DMS153 treated with DMSO at 0.1 percent for 48 hours (cell line): ENCODE results near the gene MACROD2.

Source experiments
- DNase-seq: peaks from one replicate; lab custom pipeline; 2025; ENCODE audit not compliant: unreplicated experiment; lab: John Stamatoyannopoulos, UW

MACROD2 gene

GRCh38 chr20:14332866-14333265 is 337.6 kb downstream of the MACROD2 start:
- DNase-seq = no peak

GRCh38 chr20:14333721-14334120 is 338.4 kb downstream of the MACROD2 start:
- no peak for DNase-seq

GRCh38 chr20:14334306-14334930 is 339.1 kb downstream of the MACROD2 start:
- peak; percentile 9 for DNase-seq

DNA sequence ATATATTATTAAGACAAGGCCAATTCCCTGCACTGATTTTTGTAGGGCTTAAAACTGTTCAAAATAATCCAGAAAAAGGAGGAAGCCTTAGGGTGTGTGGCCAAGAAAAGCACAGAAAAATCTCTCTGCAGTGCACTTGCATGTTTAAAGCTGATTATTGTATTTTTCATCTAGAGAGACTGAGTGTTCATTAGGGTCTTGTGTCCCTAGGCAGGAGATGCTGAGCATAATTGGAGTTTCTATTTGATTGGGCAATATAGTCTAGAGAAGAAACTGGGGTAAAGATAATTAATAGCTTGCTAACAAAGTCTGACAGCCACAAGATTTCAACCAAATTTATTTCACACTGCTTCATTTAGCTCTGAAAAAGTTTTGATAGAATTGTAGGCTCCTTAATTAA is 339.7 kb downstream of the MACROD2 start:
- DNase-seq = no peak

GRCh38 chr20:14336686-14337085 is 341.4 kb downstream of the MACROD2 start:
- peak; percentile 6 for DNase-seq

- peak; percentile 87 for DNase-seq
Observed at GRCh38 chr20:14337400-14338171, 342.3 kb downstream of the MACROD2 start, which contains the start of gene FLRT3. Gene FLRT3 (minus strand): TSS chr20:14337612. CDS start chr20:14327506, 10,106 bp downstream.

GRCh38 chr20:14341801-14342200 is 346.5 kb downstream of the MACROD2 start:
- no peak for DNase-seq

GRCh38 chr20:14342918-14343317 is 347.6 kb downstream of the MACROD2 start:
- no peak for DNase-seq

DNA sequence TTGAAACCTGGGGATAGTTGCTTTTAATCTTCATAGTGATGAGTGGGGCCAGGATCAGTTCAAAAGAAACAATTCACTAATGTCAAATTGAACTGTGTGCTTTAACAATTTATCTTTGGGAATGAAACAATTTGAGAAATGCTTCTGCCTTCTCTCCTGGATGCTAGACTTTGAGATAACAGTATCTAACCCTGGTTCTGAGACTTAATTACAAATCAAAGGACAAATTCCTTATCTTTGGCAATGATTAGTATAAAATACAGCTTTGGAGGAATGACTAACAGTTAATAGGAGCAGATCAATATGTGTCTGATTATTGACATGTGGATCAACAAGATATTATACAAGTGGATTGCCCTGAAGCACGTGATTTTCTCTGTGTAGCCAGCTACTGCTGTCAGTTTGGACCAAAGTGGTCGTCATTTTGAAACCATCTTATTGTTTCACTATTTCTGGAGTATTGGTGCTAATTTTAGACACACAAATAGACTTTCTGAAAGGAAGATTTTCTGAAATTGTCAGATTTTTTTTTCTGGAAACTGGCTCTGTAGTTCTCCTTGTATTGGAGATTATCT is 348.3 kb downstream of the MACROD2 start:
- no peak for DNase-seq

- no peak for DNase-seq
Observed at GRCh38 chr20:14344746-14345145, 349.4 kb downstream of the MACROD2 start.

DNA sequence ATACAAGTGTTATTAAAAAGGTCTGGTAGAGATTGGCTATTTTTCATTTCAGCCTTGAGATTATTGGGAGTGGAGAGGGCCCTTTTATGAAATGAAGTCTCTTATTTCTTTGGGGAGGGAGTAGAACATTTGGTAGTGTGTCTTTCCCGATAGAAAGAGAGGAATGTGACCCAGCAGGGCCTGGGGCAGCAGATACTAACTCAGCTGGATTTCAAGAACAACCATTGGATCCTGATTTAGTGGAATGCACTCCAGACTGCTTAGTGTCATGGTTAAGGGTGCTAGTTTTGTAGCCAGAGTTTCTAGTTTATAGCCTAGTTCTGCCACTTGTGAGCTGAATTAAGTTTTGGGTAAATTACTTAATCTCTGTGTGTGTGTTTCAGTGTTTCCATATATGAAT is 360.5 kb downstream of the MACROD2 start:
- no peak for DNase-seq

GRCh38 chr20:14360416-14360815 is 365.1 kb downstream of the MACROD2 start:
- DNase-seq = no peak

DNA sequence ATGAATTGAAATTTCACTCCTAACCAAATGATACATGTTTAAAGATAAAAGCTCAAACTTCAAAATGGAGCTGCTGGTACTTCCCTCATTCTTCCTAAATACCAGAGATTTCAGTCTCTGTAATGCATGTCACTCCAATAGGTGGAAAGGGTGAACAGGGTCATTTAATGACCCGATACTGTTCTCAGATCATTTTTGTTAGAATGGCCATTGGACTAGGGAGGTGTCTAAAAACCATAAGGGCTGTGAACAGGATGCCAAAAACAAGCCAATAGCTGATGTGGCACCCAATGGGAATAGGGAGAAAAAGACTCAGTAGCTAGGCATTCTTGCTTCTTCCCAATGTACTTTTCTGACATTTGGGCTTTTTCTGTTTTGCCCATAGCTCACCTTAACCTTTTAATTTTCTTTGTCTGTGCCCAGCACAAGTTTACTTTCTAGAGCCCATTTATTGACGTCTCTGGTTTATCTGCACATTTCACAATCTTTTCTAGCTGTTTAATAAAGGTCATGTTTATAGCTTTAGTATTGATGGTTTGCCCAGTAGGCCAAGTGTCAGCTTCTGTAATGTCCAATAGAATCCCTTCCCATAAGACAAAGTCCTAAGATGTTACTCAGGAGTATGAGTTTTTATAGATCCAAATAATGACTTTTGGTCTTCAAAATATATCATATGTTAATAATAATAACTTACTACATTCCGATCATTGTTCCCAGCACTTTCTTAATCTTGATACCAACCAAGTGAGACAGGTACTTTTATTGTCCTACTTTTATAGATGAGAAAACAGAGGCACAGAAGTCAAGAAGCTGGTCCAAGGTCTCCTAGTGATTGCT is 366.4 kb downstream of the MACROD2 start:
- no peak for DNase-seq

DNA sequence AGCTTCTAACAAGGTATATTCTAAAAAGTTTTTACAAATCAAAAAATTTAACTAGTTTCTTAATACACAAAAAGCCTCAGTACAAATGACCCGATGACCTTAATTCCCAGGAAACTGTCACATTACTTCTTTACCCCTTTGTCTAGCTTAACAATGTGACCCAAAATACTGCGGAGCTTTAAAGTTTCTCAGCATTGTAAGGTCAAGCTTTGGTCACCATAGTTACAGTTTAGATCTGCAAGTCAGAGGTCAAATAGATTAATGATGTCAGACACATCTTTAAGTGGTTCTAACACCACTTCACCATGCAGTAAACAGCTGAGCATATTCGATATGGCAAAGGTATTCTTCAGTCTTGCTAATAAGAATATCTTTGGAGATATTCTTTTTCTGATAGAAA is 378.9 kb downstream of the MACROD2 start:
- no peak for DNase-seq

- peak; percentile 82 for DNase-seq
Observed at GRCh38 chr20:14375416-14375985, 380.2 kb downstream of the MACROD2 start.

DNA sequence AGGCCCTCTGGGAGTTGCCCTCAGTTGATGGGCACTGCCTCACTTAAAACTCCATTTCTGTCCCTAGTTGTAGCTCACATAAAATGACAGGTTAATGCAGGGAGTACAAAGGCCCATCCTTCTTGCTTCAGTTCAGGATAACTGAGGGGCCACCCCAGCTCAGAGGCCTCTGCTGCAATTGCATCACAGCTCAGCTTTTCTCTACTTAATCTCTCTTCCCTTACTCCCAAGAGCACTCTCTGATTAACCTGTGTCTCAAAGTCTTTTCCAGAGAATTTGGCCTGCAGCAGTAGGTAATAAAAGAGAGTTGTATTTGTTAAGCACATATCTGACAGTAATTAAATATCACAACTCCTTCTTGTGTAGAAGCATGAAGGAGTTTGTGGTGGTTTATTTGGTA is 383.0 kb downstream of the MACROD2 start:
- no peak for DNase-seq

- DNase-seq = no peak
Observed at GRCh38 chr20:14383335-14383734, 388.0 kb downstream of the MACROD2 start.

- no peak for DNase-seq
Observed at GRCh38 chr20:14384416-14385175, 389.3 kb downstream of the MACROD2 start.

DNA sequence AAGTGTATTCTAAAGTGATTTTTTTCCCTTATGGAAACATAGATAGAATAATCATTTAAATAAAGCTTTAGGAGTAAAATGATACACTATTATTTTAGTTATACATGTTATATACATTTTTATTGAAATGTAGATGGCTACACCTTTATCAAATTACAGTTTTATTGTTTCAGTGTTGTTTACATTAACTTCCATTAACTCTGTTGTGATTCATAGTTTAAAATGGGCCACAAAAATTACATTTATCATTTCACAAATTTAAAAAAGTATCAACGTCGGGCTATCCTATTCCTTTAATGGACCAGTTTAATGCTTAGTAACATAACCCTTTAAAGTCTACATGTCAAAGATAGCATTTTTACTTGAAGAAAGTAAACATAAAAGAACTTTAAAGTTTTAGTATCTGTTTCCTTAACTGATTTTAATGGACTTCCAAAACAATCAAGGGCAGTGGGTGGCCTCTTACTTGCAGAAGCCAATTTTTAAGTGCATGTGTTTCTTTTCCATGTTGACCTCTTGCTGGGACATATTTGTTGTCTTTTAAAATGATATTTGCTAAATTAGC is 389.9 kb downstream of the MACROD2 start:
- DNase-seq = no peak

GRCh38 chr20:14386726-14387125 is 391.4 kb downstream of the MACROD2 start:
- no peak for DNase-seq
